Osteoblast (primary cell): ENCODE measurements around the gene CCBE1. TPM values are rescaled to one million over a fixed set of nuclear protein-coding genes. Genes with fewer than 3 reads are reported as not detected.

ENCODE experiments used
- DNase-seq: peaks from one replicate; pipeline ENCODE4 v3.0.0; 2011; ENCODE audit warnings: low spot score, mixed read lengths; ENCODE audit not compliant: insufficient read length; ENCODE audit errors: missing footprints
- H2AFZ ChIP-seq: 2 replicates; pipeline ENCODE4 v1.6.0; 2011; ENCODE audit warnings: mild to moderate bottlenecking, low read length
- H3K27ac ChIP-seq: 2 replicates; pipeline ENCODE4 v1.5.1; 2011; ENCODE audit warnings: mild to moderate bottlenecking, low read depth, low read length, moderate library complexity
- H3K27me3 ChIP-seq: 2 replicates; pipeline ENCODE4 v1.6.0; 2012; ENCODE audit warnings: mild to moderate bottlenecking, control low read depth, inconsistent platforms, low read length, moderate library complexity; ENCODE audit not compliant: insufficient read depth
- H3K36me3 ChIP-seq: 2 replicates; pipeline ENCODE4 v1.5.1; 2011; ENCODE audit warnings: mild to moderate bottlenecking, low read length, control low read depth, moderate library complexity; ENCODE audit not compliant: insufficient read depth
- H3K4me1 ChIP-seq: 2 replicates; pipeline ENCODE4 v1.5.1; 2011; ENCODE audit warnings: mild to moderate bottlenecking, low read length, control low read depth, moderate library complexity; ENCODE audit not compliant: insufficient read depth
- H3K4me2 ChIP-seq: 2 replicates; pipeline ENCODE4 v1.6.0; 2011; ENCODE audit warnings: mild to moderate bottlenecking, low read length; ENCODE audit not compliant: insufficient read depth
- H3K4me3 ChIP-seq: fragments of 200-600 bp; sonication (generic); 3 replicates; pipeline ENCODE4 v1.5.1; 2012; ENCODE audit warnings: mild to moderate bottlenecking, low read length, inconsistent platforms; ENCODE audit not compliant: insufficient read depth
- H3K79me2 ChIP-seq: 2 replicates; pipeline ENCODE4 v1.6.0; 2012; ENCODE audit warnings: mild to moderate bottlenecking, low read length, control low read depth, inconsistent platforms; ENCODE audit not compliant: insufficient read depth
- H3K9me3 ChIP-seq: 2 replicates; pipeline ENCODE4 v1.5.1; 2011; ENCODE audit warnings: low read depth, low read length, control low read depth
- H4K20me1 ChIP-seq: 2 replicates; pipeline ENCODE4 v1.6.0; 2012; ENCODE audit warnings: mild to moderate bottlenecking, low read length, control low read depth; ENCODE audit not compliant: insufficient read depth
- CTCF ChIP-seq: IDR thresholded peaks from 2 replicates; pipeline ENCODE4 v1.5.1; 2011; ENCODE audit warnings: mild to moderate bottlenecking, low read depth, low read length, moderate library complexity; ENCODE audit errors: extremely low read depth
- total RNA-seq: library from RNA; depleted of rRNA; stranded (reverse); fragments of >200 nt; gene quantifications from 2 replicates; pipeline ENCODE4 v1.2.3, GENCODE V29; 2012

CCBE1 gene
- total RNA-seq, 1 donor: 51.4 TPM

GRCh38 chr18:59381949-59382348, 315.3 kb downstream of the CCBE1 start:
- DNase-seq: no peak
- Histone ChIP-seq H3K4me3 (no peak overlapping the region), H3K4me2 (no peak overlapping the region), H3K36me3 (no peaks in the 10 kb centered on the region), H3K27ac (no peak overlapping the region), H3K79me2 (no peaks in the 10 kb centered on the region), H3K27me3 (no peaks in the 10 kb centered on the region), H4K20me1 (no peaks in the 10 kb centered on the region), H3K4me1 (no peaks in the 10 kb centered on the region), H2AFZ (no peak overlapping the region), H3K9me3 (no peaks in the 10 kb centered on the region)
- TF ChIP-seq CTCF: no peak

Other genes with a start within 250 kb of the CCBE1 start
- gene PMAIP1, start 202.6 kb upstream of the CCBE1 start, total RNA-seq: 3.5 and 4.0 TPM in 2 replicates